WI38 (cell line): Measurements from ENCODE around the gene MCOLN1.

Source experiments
- H3K4me3 ChIP-seq: 2 replicates; pipeline ENCODE4 v1.5.1; 2011; ENCODE audit warnings: low read depth, mild to moderate bottlenecking, control low read depth, low read length
- TF ChIP-seq, protein P1 (sequence below): IDR thresholded peaks from 2 replicates; pipeline ENCODE4 v1.5.1; 2012; ENCODE audit warnings: low read depth, mild to moderate bottlenecking, control low read depth, low read length

MCOLN1 gene

DNA sequence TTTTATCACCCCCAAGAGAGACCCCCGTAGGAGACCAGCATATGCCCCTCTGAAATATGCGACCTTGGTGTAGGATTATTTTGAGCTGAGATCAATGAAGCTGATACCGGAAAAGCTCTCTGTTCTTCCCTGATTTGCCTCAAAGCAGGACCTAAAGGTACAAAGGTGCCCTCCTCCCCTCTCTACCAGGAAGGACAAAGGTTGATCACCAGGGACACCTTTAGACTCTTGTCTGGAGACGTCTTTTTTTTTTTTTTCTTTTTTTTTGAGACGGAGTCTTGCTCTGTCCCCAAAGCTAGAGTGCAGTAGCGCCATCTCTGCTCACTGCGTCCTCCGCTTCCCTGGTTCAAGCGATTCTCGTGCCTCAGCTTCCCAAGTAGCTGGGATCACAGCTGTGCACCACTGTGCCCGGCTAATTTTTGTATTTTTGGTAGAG is 32.8 kb upstream of the MCOLN1 start:
- H3K4me3 ChIP-seq: no peak overlapping the region
- TF ChIP-seq, protein P1, sequence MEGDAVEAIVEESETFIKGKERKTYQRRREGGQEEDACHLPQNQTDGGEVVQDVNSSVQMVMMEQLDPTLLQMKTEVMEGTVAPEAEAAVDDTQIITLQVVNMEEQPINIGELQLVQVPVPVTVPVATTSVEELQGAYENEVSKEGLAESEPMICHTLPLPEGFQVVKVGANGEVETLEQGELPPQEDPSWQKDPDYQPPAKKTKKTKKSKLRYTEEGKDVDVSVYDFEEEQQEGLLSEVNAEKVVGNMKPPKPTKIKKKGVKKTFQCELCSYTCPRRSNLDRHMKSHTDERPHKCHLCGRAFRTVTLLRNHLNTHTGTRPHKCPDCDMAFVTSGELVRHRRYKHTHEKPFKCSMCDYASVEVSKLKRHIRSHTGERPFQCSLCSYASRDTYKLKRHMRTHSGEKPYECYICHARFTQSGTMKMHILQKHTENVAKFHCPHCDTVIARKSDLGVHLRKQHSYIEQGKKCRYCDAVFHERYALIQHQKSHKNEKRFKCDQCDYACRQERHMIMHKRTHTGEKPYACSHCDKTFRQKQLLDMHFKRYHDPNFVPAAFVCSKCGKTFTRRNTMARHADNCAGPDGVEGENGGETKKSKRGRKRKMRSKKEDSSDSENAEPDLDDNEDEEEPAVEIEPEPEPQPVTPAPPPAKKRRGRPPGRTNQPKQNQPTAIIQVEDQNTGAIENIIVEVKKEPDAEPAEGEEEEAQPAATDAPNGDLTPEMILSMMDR: no peak

DNA sequence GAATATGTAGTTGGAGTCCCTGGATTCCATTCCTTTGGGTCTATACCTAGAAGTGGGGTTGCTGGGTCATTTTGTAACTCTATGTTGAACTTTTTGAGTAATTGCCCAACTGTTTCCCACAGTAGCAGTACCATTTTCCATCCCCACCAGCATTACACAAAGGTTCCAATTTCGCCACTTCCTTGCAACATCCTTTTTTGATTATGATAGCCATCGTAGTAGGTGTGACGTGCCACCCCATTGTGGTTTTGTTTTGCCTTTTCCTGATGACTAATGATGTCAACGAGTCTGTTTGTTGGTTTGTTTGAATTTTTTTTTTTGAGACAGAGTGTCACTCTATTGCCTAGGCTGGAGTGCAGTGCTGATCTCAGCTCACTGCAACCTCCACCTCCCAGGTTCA is 30.3 kb upstream of the MCOLN1 start:
- H3K4me3 ChIP-seq: no peak overlapping the region
- TF ChIP-seq, protein P1: no peak

DNA sequence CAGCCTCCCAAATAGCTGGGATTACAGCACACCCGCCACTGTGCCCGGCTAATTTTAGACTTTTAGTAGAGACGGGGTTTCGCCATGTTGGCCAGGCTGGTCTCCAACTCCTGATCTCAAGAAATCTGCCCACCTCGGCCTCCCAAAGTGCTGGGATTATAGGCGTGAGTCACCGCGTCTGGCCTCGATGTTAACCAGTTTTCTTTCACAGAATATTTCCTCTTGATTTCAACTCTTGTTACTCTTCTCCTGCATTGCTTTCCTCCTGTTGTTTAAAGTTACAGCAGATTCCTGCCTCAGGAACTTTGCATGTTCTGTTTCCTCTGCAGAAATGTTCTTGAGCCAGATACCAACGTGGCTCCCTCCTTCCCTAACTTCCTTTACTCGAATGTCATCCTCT is 29.9 kb upstream of the MCOLN1 start:
- TF ChIP-seq, protein P1: no peak
- no peak overlapping the region for H3K4me3 ChIP-seq

DNA sequence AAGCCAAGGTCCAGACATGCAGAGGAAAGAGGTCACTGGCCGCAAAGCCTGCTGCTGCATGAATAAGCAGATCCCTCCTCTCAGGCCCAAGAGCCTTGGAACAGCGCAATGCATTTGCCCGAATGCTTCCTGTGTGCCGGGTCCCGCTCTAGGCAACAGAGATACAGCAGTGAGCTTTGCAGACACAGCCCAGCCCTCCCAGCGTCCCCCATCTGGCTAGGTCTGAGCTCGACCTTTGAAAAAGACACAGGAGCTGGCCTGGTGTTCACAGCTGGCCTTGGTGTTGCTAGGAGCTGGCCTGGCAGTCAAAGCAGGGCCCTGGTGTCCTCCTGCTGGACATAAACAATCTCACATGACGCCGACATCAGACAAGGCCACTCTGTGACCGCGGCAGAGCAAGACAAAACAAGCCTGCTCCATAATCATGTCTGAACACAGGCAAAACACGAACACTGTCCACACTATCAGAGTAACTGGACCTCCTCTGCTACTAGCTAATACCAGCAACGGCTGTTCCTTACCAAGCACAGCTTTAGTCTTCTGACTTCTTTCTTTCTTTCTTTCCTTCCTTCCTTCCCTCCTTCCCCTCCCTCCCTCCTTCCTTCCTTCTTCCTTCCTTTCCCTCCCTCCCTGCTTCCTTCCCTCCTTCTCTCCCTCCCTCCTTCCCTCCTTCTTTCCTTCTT is 27.9 kb upstream of the MCOLN1 start:
- H3K4me3 ChIP-seq: no peak overlapping the region
- TF ChIP-seq, protein P1: no peak

DNA sequence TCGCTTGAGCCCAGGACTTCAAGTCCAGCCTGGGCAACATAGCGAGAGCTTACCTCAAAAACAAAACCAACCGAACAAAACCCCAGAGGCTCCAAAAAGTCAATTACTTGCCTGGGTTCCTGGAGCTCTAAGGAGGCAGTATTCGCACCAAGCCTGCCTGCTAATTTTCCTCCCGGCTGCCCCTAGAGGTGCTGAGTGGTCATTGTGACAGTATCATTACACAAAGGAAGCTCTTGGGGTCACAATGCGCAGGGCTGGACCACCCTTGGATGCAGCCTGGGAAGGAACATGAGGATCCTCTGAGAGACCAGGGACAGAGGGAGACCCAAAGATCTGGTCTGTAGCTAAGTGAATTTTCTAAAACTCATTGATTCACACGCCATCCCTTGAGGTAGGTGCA is 25.1 kb upstream of the MCOLN1 start:
- TF ChIP-seq, protein P1: peak; percentile 52

DNA sequence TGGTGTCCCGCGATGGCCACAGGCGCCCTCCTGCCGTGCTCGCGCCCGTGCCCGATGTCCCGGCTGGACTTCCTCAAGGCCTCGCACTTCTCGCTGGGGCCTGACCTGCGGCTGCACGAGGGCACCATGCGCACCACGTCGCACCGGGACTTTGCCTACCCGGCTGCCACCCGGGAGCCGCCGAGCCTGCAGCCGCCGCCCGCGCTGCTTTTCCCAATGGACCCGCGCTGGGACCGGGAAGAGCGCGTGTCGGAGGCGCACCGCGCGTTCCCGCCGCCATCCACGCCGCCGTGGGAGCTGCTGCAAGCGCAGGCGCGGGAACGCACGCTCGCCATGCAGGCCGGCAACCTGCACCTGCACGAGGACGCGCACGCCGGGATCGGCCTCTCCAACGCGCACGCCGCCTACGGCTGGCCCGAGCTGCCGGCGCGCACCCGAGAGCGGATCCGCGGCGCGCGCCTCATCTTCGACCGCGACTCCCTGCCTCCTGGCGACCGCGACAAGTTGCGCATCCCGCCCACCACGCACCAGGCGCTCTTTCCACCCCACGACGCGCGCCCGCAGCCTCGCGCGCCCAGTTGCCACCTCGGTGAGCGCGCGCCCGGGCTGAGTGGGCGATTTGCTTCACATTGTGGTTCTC is 21.5 kb upstream of the MCOLN1 start:
- TF ChIP-seq, protein P1: no peak
- H3K4me3 ChIP-seq: peak overlapping the region; percentile 34

More for the DNA sequence above, 25.1 kb upstream of the MCOLN1 start:
- H3K4me3 ChIP-seq: no peak overlapping the region

DNA sequence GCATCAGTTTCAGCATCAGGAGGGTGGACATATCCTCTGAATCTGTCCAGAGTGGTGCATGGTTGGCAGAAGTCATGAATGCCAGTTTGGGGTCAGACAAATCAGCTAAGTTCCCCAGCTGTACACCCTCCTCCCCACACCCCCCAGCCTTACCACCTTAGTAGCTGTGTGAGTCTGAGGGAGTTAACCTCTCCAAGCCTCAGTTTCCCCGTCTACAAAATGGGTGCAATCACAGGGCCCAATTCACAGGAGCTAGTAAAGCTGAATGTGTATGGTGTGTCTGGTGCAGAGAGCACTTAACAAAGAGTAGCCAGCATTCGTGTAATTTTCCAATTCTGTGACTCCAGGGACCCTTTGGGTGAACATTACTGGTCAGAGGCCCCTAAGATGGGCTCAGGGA is 19.9 kb upstream of the MCOLN1 start:
- H3K4me3 ChIP-seq: no peak overlapping the region
- TF ChIP-seq, protein P1: no peak
